Testis (tissue), 2 donors: ENCODE results near the gene TMED10.

Experiments used
- CTCF ChIP-seq, 3 experiments: fragments of 450-650 bp in 2 of 3; fragments of 200-600 bp in 1 of 3; sonication (generic) in 1 of 3; IDR thresholded peaks; one replicate each; pipeline ENCODE4 v1.5.1; 2016 to 2019; ENCODE audit warnings: antibody characterized with exemption in 3 of 3, mild to moderate bottlenecking in 2 of 3, moderate library complexity in 1 of 3
- POLR2A ChIP-seq: fragments of 450-650 bp; IDR thresholded peaks from one replicate; pipeline ENCODE4 v1.6.1; 2017; ENCODE audit warnings: antibody characterized with exemption, mild to moderate bottlenecking, moderate library complexity

GRCh38 chr14:75165586-75166391 is 10.6 kb downstream of the TMED10 start:
- TF ChIP-seq CTCF (IDR thresholded peaks at IDR 0.05), result no peak
- no peak for TF ChIP-seq POLR2A
